ENCODE measurements around the gene UBQLNL. TPM values are rescaled to one million over a fixed set of nuclear protein-coding genes. Genes with fewer than 3 reads are reported as not detected.

UBQLNL gene
- total RNA-seq, 4 donors from 2014 or later = 0.27 TPM; not detected in 3

- Histone ChIP-seq H3K36me3 (no peaks in the 10 kb centered on the region), H3K4me1 (no peaks in the 10 kb centered on the region), H3K27ac (no peak overlapping the region), H3K4me3 (no peak overlapping the region), H3K27me3 (no peaks in the 10 kb centered on the region), H3K9me3 (no peaks in the 10 kb centered on the region)
- intact Hi-C loops (cut with DNase I) = no loop called here
- no peak for DNase-seq
- TF ChIP-seq POLR2A (IDR thresholded peaks at IDR 0.05) (no peak), CTCF (IDR thresholded peaks at IDR 0.05) (no peak)
- 67 to 68% methylated on average over 5 of the region's 5 CpGs for WGBS, 2 donors
Measured at GRCh38 chr11:5550440-5551095, 34.1 kb upstream of the UBQLNL start.

GRCh38 chr11:5548440-5548839 is 31.9 kb upstream of the UBQLNL start, which contains the start of gene OR52H1:
Gene OR52H1 (minus strand): TSS chr11:5548540. CDS start chr11:5545505, 3,035 bp downstream.
- intact Hi-C loops (cut with DNase I) = no loop called here
- no peaks in the 10 kb centered on the region for H3K4me1 ChIP-seq
- no peaks in the 10 kb centered on the region for H3K36me3 ChIP-seq
- H3K27ac ChIP-seq = no peak within 1 kb of the TSS
- no peak for DNase-seq
- 9 to 39% methylated on average over 1 of the region's 1 CpG for WGBS, 2 donors
- TF ChIP-seq POLR2A (IDR thresholded peaks at IDR 0.05) (no peak), CTCF (IDR thresholded peaks at IDR 0.05) (no peak)
- no peak within 1 kb of the TSS for H3K4me3 ChIP-seq
- H3K27me3 ChIP-seq = no peaks in the 10 kb centered on the region
- no peaks in the 10 kb centered on the region for H3K9me3 ChIP-seq

- Histone ChIP-seq H3K27me3 (no peaks in the 10 kb centered on the region), H3K36me3 (no peaks in the 10 kb centered on the region), H3K4me3 (no peak overlapping the region), H3K27ac (no peak overlapping the region), H3K4me1 (no peaks in the 10 kb centered on the region), H3K9me3 (no peaks in the 10 kb centered on the region)
- intact Hi-C loops (cut with DNase I) = no loop called here
- no peak for TF ChIP-seq CTCF (IDR thresholded peaks at IDR 0.05)
- no peak for DNase-seq
- 88 to 90% methylated on average over 1 of the region's 1 CpG for WGBS, 2 donors
Measured at GRCh38 chr11:5547982-5548381, 31.5 kb upstream of the UBQLNL start.

- WGBS, 2 donors = 77 to 90% methylated on average over 3 of the region's 3 CpGs
- Histone ChIP-seq H3K36me3 (no peaks in the 10 kb centered on the region), H3K4me3 (no peak overlapping the region), H3K27ac (no peak overlapping the region), H3K27me3 (no peaks in the 10 kb centered on the region), H3K9me3 (no peaks in the 10 kb centered on the region), H3K4me1 (no peaks in the 10 kb centered on the region)
- no peak for DNase-seq
- TF ChIP-seq POLR2A (IDR thresholded peaks at IDR 0.05) = no peak
- TF ChIP-seq CTCF (IDR thresholded peaks at IDR 0.05) = no peak
- intact Hi-C loops (cut with DNase I) = no loop called here
Measured at GRCh38 chr11:5546457-5546856, 30.0 kb upstream of the UBQLNL start.

- WGBS, 2 donors = 39 to 50% methylated on average over 1 of the region's 1 CpG
Measured at GRCh38 chr11:5541427-5541826, 24.9 kb upstream of the UBQLNL start.

More at GRCh38 chr11:5541427-5541826, 24.9 kb upstream of the UBQLNL start:
- intact Hi-C loops (cut with DNase I) = no loop called here
- H3K36me3 ChIP-seq = no peaks in the 10 kb centered on the region
- no peak overlapping the region for H3K27ac ChIP-seq
- no peaks in the 10 kb centered on the region for H3K9me3 ChIP-seq
- TF ChIP-seq POLR2A (IDR thresholded peaks at IDR 0.05) = no peak
- no peak for TF ChIP-seq CTCF (IDR thresholded peaks at IDR 0.05)
- no peaks in the 10 kb centered on the region for H3K4me1 ChIP-seq
- DNase-seq = no peak
- no peaks in the 10 kb centered on the region for H3K27me3 ChIP-seq
- no peak overlapping the region for H3K4me3 ChIP-seq
